ENCODE data around the gene FBLIM1. TPM values are rescaled to one million over a fixed set of nuclear protein-coding genes. Genes with fewer than 3 reads are reported as not detected.

FBLIM1 gene
- total and polyA plus RNA-seq, 9 donors = 17.3 to 41.4 (median 27.2) TPM

DNA sequence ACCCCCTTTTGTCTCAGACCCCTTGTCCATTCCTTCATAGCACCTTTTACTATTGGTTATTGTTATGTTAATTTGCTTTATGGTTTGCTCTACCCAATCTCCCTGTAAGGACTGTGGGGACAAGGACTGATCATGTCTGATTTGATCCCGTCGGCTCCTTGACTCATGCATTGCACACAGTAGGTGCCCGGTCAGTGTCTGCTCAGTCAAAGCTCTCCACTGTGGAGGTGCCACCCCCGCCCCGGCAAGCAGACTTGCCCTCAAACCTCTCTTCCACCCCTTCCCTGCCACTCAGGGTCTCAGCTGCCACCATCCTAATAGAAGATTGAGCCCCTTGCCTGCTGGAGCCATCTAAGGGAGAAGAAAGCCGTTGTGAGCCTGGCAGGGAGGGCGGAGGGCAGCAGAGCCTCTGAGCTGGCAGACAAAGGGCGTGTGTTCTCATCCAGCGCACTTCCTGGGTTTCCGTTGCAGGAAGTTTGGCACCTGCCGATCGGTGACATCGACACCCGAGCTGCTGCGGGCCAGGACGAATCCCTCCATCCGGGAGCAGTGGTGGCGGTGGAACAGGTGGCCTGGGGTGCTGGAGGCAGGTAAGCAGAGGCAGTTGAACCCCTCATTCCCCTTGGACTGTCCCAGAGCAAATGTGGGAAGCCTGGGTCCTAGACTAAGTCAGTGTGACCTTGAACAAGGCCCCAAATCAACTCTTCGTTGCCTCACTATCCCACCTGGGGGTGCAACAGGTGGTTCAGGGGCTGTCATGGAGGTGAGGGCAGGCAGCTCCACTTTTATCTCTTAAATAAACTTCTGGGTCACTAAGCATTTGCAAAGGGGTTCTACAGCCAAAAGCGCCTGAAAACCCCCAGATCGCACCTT lies 2.2 kb upstream of the FBLIM1 start:
- H3K4me3 ChIP-seq (ENCODE audit: low read length) = no peak overlapping the region
- no peak for DNase-seq
- H3K27ac ChIP-seq (ENCODE audit: low read length) = no peak overlapping the region
- H3K4me1 ChIP-seq (ENCODE audit: control insufficient read depth, insufficient read depth, low read length) = peaks cover 47% of the 10 kb centered on the region
- H3K27me3 ChIP-seq (ENCODE audit: control insufficient read depth, insufficient read depth, low read length) = peaks cover 32% of the 10 kb centered on the region
- H3K36me3 ChIP-seq (ENCODE audit: control insufficient read depth, insufficient read depth, low read length) = no peaks in the 10 kb centered on the region
- no peaks in the 10 kb centered on the region for H3K9me3 ChIP-seq (replicated peaks; ENCODE audit: control insufficient read depth, low read depth, low read length)
- WGBS (ENCODE audit: insufficient coverage) = 37% methylated on average over 16 of the region's 21 CpGs

DNA sequence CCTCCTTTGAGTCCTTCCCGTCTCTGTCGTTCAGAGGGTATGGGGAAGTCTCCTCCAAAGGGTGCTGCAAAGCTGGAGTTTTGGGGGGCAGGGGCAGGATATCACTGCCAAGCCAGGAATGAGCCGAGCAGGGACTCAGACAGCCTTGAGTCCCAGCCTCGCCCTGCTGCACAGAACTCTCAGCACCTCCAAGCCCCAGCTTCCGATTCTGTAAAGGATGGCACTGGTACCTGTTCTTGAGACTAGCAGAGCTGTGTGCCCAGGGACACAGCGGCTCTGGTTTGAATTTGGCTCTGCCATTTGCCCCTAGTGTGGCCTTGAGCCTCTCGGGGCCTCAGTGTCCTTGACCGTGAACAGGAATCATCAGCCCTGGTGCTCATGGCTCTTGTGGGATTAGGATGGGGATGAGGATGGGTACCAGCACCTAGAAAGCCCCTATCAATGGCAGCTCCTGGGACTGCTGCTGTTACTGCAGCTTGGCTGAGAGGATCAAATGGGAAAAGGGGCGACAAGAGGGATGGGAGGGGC lies 1.5 kb upstream of the FBLIM1 start:
- Histone ChIP-seq H3K27me3 (ENCODE audit: control insufficient read depth, insufficient read depth, low read length) (peaks cover 32% of the 10 kb centered on the region), H3K9me3 (replicated peaks; ENCODE audit: control insufficient read depth, low read depth, low read length) (no peaks in the 10 kb centered on the region), H3K4me3 (ENCODE audit: low read length) (no peak overlapping the region), H3K4me1 (ENCODE audit: control insufficient read depth, insufficient read depth, low read length) (peaks cover 47% of the 10 kb centered on the region), H3K36me3 (ENCODE audit: control insufficient read depth, insufficient read depth, low read length) (no peaks in the 10 kb centered on the region), H3K27ac (ENCODE audit: low read length) (no peak overlapping the region)
- no peak for DNase-seq
- WGBS (ENCODE audit: insufficient coverage) = 56% methylated on average over 6 of the region's 9 CpGs

DNA sequence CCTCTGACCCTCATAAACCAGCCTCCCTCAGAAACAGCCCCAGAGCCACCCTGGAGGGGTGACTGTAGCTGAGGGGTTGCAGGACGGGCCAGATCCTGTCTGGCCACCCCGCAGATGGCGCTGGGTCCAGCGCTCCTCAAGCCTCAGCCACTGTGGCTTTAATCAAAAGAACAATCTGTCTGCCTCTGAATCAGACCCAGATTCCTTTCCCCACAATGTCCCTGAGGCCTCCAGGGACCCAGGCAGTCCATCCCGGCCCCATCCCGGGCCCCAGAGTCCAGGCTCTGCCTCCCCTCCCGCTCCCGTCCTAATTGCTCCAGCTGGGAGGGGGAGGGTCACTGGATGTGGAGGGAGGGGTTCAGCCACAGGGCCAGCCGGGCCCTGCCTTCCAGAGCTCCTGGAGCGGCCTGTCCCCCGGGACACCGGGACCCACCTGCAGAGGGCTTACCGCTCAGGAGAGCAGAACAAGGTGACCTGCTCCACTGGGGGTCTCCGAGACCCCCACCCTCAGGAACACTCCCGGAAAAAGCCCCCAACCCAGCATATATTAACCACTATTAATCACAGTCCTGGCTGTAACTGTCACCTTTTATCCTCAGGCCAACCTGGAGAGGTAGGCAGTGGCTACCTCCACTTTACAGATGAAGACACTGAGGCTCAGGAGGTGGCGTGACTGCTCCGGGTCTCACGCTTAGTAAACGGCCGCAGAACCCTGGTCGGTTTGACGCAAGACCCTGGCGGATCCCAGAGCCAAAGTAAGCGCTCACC lies 836 bp upstream of the FBLIM1 start:
- DNase-seq = peak; percentile 54
- no peaks in the 10 kb centered on the region for H3K36me3 ChIP-seq (ENCODE audit: control insufficient read depth, insufficient read depth, low read length)
- no peak overlapping the region for H3K27ac ChIP-seq (ENCODE audit: low read length)
- H3K27me3 ChIP-seq (ENCODE audit: control insufficient read depth, insufficient read depth, low read length) = peaks cover 32% of the 10 kb centered on the region
- H3K9me3 ChIP-seq (replicated peaks; ENCODE audit: control insufficient read depth, low read depth, low read length) = no peaks in the 10 kb centered on the region
- H3K4me3 ChIP-seq (ENCODE audit: low read length) = peak overlapping the region; percentile 19
- WGBS (ENCODE audit: insufficient coverage) = 9% methylated on average over 16 of the region's 24 CpGs
- H3K4me1 ChIP-seq (ENCODE audit: control insufficient read depth, insufficient read depth, low read length) = peaks cover 47% of the 10 kb centered on the region

- peaks cover 47% of the 10 kb centered on the region for H3K4me1 ChIP-seq (ENCODE audit: control insufficient read depth, insufficient read depth, low read length)
- WGBS (ENCODE audit: insufficient coverage) = under 1% methylated on average over 51 of the region's 58 CpGs
- H3K27ac ChIP-seq (ENCODE audit: low read length) = peak overlapping the region; percentile 78
Observed at GRCh38 chr1:15758953-15759661, 512 bp downstream of the FBLIM1 start.

DNA sequence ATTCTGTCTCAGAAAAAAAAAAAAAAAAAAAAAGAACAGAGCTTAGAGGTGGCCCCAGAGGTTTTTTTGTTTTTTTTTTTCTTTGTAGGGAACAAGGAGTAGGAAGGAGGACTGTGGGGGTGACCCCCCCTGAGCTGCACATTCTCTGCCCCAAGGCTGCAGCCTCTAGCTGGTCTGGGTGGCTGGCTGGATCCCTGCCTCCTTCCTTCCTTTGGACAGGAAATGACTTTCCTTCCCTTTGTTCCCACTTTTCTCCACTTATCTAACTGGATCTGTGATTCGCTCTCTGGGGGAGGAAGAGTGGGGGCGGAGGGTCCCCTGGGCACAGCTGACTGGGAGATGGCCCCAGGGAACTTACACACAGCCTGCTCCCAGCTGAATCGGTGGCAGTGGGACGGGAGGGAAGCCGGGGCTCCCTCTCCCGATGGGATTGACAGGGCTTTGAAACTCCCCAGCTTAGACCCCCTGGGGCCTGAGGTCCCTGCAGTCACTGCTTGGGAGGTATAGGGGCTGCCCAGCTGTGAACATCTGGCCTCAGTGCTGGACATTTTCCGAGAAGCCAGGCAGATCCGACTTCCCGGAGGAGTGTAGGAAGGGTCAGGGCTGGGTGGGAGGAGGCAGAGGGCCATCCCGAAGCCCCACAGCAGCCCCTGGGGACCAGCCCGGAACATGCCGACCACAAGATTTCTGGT lies 2.1 kb downstream of the FBLIM1 start:
- Histone ChIP-seq H3K9me3 (replicated peaks; ENCODE audit: control insufficient read depth, low read depth, low read length) (no peaks in the 10 kb centered on the region), H3K36me3 (ENCODE audit: control insufficient read depth, insufficient read depth, low read length) (peaks cover 7% of the 10 kb centered on the region), H3K4me3 (ENCODE audit: low read length) (no peak overlapping the region), H3K4me1 (ENCODE audit: control insufficient read depth, insufficient read depth, low read length) (peaks cover 49% of the 10 kb centered on the region), H3K27me3 (ENCODE audit: control insufficient read depth, insufficient read depth, low read length) (peaks cover 32% of the 10 kb centered on the region), H3K27ac (ENCODE audit: low read length) (peak overlapping the region; percentile 75)
- peak; percentile 55 for DNase-seq
- 12% methylated on average over 8 of the region's 12 CpGs for WGBS (ENCODE audit: insufficient coverage)

More at GRCh38 chr1:15758953-15759661, 512 bp downstream of the FBLIM1 start:
- DNase-seq = peak; percentile 60
- peak overlapping the region; percentile 64 for H3K4me3 ChIP-seq (ENCODE audit: low read length)
- no peaks in the 10 kb centered on the region for H3K36me3 ChIP-seq (ENCODE audit: control insufficient read depth, insufficient read depth, low read length)
- H3K9me3 ChIP-seq (replicated peaks; ENCODE audit: control insufficient read depth, low read depth, low read length) = no peaks in the 10 kb centered on the region
- H3K27me3 ChIP-seq (ENCODE audit: control insufficient read depth, insufficient read depth, low read length) = peaks cover 32% of the 10 kb centered on the region

GRCh38 chr1:15761366-15762128 lies 3.0 kb downstream of the FBLIM1 start:
- WGBS (ENCODE audit: insufficient coverage) = no CpG with 5 or more reads among the region's 8 CpGs

GRCh38 chr1:15762546-15762945 lies 4.0 kb downstream of the FBLIM1 start:
- WGBS (ENCODE audit: insufficient coverage) = 65% methylated on average over 7 of the region's 10 CpGs
- Histone ChIP-seq H3K27ac (ENCODE audit: low read length) (no peak overlapping the region), H3K9me3 (replicated peaks; ENCODE audit: control insufficient read depth, low read depth, low read length) (no peaks in the 10 kb centered on the region), H3K27me3 (ENCODE audit: control insufficient read depth, insufficient read depth, low read length) (peaks cover 23% of the 10 kb centered on the region), H3K4me3 (ENCODE audit: low read length) (no peak overlapping the region), H3K4me1 (ENCODE audit: control insufficient read depth, insufficient read depth, low read length) (peaks cover 32% of the 10 kb centered on the region), H3K36me3 (ENCODE audit: control insufficient read depth, insufficient read depth, low read length) (peaks cover 14% of the 10 kb centered on the region)
- DNase-seq = no peak

More at GRCh38 chr1:15761366-15762128, 3.0 kb downstream of the FBLIM1 start:
- no peak overlapping the region for H3K4me3 ChIP-seq (ENCODE audit: low read length)
- H3K36me3 ChIP-seq (ENCODE audit: control insufficient read depth, insufficient read depth, low read length) = peaks cover 13% of the 10 kb centered on the region
- no peak for DNase-seq
- no peaks in the 10 kb centered on the region for H3K9me3 ChIP-seq (replicated peaks; ENCODE audit: control insufficient read depth, low read depth, low read length)
- peak overlapping the region; percentile 75 for H3K27ac ChIP-seq (ENCODE audit: low read length)
- H3K4me1 ChIP-seq (ENCODE audit: control insufficient read depth, insufficient read depth, low read length) = peaks cover 41% of the 10 kb centered on the region
- peaks cover 32% of the 10 kb centered on the region for H3K27me3 ChIP-seq (ENCODE audit: control insufficient read depth, insufficient read depth, low read length)

DNA sequence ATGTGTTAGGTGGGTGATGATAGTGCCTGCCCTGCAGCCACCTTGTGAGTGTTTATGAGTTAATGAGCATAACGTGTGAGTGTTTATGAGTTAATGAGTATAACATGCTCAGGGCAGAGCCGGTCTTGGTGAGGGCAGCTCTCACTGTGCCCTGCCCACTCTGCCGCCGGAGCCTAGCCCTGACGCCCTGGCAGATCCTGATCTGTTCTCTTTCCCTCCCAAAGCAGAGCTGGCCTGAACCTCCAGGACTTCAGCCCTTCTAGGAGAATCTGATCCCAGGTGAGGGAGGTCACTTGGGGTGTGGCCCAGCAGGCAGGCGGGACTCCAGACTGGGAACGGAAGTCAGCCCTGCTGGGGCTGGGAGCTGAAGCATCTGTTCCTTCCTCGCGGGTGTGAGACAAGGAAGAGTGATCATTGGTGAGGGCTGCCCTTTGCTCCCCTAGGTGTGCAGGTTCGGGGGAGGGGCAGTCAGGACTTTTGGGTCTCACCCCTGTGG lies 5.7 kb downstream of the FBLIM1 start:
- Histone ChIP-seq H3K27me3 (ENCODE audit: control insufficient read depth, insufficient read depth, low read length) (peaks cover 12% of the 10 kb centered on the region), H3K27ac (ENCODE audit: low read length) (no peak overlapping the region), H3K4me3 (ENCODE audit: low read length) (no peak overlapping the region), H3K36me3 (ENCODE audit: control insufficient read depth, insufficient read depth, low read length) (peaks cover 29% of the 10 kb centered on the region), H3K4me1 (ENCODE audit: control insufficient read depth, insufficient read depth, low read length) (peaks cover 21% of the 10 kb centered on the region), H3K9me3 (replicated peaks; ENCODE audit: control insufficient read depth, low read depth, low read length) (no peaks in the 10 kb centered on the region)
- no peak for DNase-seq
- WGBS (ENCODE audit: insufficient coverage) = 49% methylated on average over 6 of the region's 10 CpGs

DNA sequence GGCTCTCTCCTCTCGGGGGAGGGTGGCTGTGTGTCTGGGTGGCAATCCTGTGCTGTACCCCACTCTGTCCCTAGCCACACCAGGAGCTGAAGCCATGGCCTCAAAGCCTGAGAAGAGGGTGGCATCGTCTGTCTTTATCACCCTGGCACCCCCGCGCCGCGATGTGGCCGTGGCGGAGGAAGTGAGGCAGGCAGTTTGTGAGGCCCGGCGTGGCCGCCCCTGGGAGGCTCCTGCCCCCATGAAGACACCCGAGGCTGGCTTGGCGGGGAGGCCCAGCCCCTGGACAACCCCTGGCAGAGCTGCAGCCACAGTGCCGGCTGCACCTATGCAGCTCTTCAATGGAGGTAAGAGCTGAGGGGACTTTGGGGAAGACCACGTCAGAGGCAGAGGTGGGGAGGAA lies 6.3 kb downstream of the FBLIM1 start:
- H3K9me3 ChIP-seq (replicated peaks; ENCODE audit: control insufficient read depth, low read depth, low read length) = no peaks in the 10 kb centered on the region
- H3K4me3 ChIP-seq (ENCODE audit: low read length) = no peak overlapping the region
- peaks cover 29% of the 10 kb centered on the region for H3K36me3 ChIP-seq (ENCODE audit: control insufficient read depth, insufficient read depth, low read length)
- WGBS (ENCODE audit: insufficient coverage) = 90% methylated on average over 12 of the region's 15 CpGs
- H3K4me1 ChIP-seq (ENCODE audit: control insufficient read depth, insufficient read depth, low read length) = peaks cover 16% of the 10 kb centered on the region
- no peak for DNase-seq
- H3K27ac ChIP-seq (ENCODE audit: low read length) = no peak overlapping the region
- peaks cover 6% of the 10 kb centered on the region for H3K27me3 ChIP-seq (ENCODE audit: control insufficient read depth, insufficient read depth, low read length)
